Measurements from ENCODE around the gene EIF2S2. TPM values are rescaled to one million over a fixed set of nuclear protein-coding genes. Genes with fewer than 3 reads are reported as not detected.

The EIF2S2 gene
- total RNA-seq, 4 donors from 2014 or later, result 32.8 to 43.1 (median 41.0) TPM

DNA sequence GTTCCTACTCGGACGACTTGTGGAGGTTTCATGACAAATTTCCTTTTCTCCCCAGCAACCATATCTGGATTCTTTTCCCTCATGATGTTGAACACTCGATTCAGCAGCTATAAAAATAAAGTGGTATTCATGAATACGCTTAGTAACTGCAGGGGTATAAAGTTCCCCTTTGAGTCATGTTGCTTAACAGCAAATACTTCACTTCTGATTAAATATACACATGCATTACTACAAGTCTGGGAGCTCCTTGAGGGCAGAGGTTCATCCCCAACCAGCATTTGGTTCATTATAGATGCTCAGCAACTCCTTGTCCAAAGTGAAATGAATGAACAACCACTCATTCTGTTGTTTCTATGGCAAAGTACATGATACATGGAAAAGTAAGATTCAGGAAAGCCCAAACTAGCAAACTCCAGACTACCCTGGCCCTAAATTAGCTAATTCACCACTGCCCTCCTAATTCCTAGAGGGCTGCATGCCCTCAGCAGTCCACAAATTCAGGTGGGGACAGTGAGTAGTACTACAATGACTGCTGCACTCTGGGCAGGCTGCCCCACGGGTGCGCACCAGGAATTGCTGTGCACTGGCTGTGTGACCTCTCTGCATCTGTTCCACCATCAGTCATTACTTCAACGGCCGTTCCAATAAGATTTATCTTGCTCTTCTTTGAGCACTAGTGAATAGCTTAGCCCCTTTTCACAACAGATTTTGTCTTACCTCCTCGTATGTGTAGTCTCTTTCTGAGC, 15.2 kb downstream of the EIF2S2 start:
- H3K4me1 ChIP-seq, result no peaks in the 10 kb centered on the region
- no peaks in the 10 kb centered on the region for H3K9me3 ChIP-seq
- no peaks in the 10 kb centered on the region for H3K27me3 ChIP-seq
- no peak for DNase-seq (ENCODE audit: low spot score in 2 of 2)
- 80 to 81% methylated on average over 9 of the region's 9 CpGs for WGBS, 2 donors
- no peak overlapping the region for H3K4me3 ChIP-seq
- no peak overlapping the region for H3K27ac ChIP-seq
- peaks cover 0 to 99% (median 11%) of the 10 kb centered on the region in 3 donors for H3K36me3 ChIP-seq
- TF ChIP-seq POLR2A (IDR thresholded peaks at IDR 0.05), result no peak
- TF ChIP-seq, protein P1, sequence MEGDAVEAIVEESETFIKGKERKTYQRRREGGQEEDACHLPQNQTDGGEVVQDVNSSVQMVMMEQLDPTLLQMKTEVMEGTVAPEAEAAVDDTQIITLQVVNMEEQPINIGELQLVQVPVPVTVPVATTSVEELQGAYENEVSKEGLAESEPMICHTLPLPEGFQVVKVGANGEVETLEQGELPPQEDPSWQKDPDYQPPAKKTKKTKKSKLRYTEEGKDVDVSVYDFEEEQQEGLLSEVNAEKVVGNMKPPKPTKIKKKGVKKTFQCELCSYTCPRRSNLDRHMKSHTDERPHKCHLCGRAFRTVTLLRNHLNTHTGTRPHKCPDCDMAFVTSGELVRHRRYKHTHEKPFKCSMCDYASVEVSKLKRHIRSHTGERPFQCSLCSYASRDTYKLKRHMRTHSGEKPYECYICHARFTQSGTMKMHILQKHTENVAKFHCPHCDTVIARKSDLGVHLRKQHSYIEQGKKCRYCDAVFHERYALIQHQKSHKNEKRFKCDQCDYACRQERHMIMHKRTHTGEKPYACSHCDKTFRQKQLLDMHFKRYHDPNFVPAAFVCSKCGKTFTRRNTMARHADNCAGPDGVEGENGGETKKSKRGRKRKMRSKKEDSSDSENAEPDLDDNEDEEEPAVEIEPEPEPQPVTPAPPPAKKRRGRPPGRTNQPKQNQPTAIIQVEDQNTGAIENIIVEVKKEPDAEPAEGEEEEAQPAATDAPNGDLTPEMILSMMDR (IDR thresholded peaks at IDR 0.05), result no peak
- no peak for TF ChIP-seq EP300 (IDR thresholded peaks at IDR 0.05)

DNA sequence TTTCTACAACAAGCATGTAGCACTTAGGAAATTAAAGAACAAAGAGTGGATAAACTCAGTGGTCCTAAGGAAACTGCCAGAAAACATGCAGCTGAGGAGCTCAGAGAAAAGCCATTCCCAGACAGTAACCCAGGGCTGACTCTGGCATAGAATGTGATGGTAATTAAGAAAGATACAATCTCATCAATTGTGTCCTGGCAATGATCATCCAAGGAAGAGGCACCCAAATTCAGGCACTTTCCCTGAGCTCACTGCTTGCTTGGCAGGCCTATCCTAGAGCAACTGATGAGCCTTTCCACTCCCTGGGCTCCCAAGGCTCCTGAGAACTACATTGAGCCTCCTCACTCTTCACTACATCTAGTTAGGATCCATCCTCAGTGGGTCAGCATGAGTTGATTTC, 16.2 kb downstream of the EIF2S2 start:
- TF ChIP-seq EP300 (IDR thresholded peaks at IDR 0.05), result no peak
- TF ChIP-seq, protein P1 (IDR thresholded peaks at IDR 0.05), result no peak
- no peak for TF ChIP-seq POLR2A (IDR thresholded peaks at IDR 0.05)
- no peaks in the 10 kb centered on the region for H3K27me3 ChIP-seq
- no peak overlapping the region for H3K27ac ChIP-seq
- H3K4me1 ChIP-seq, result no peaks in the 10 kb centered on the region
- DNase-seq (ENCODE audit: low spot score in 2 of 2), result no peak
- no peak overlapping the region for H3K4me3 ChIP-seq
- peaks cover 0 to 99% (median 13%) of the 10 kb centered on the region in 3 donors for H3K36me3 ChIP-seq
- H3K9me3 ChIP-seq, result no peaks in the 10 kb centered on the region

DNA sequence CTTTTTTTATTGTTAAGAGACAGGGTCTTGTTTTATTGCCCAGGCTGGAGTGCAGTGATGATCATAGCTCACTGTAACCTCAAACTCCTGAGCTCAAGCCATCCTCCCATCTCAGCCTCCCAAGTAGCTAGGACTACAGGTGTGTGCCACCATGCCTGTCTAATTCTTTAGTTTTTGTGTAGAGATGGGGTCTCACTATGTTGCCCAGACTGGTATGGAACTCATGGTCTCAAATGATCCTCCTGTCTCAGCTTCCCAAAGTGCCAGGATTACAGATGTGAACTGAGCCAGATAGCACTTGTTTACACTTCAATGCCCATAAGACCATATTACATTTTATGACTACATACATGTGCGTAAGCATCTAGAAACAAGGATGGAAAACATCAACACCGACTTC, 18.1 kb downstream of the EIF2S2 start:
- no peaks in the 10 kb centered on the region for H3K9me3 ChIP-seq
- 82 to 96% methylated on average over 2 of the region's 2 CpGs for WGBS, 2 donors
- peaks cover 0 to 99% (median 13%) of the 10 kb centered on the region in 3 donors for H3K36me3 ChIP-seq
- no peaks in the 10 kb centered on the region for H3K4me1 ChIP-seq
- no peak for DNase-seq (ENCODE audit: low spot score in 2 of 2)
- H3K27ac ChIP-seq, result no peak overlapping the region
- H3K27me3 ChIP-seq, result no peaks in the 10 kb centered on the region
- TF ChIP-seq POLR2A (IDR thresholded peaks at IDR 0.05) (no peak), EP300 (IDR thresholded peaks at IDR 0.05) (no peak)
- TF ChIP-seq, protein P1 (IDR thresholded peaks at IDR 0.05), result no peak
- H3K4me3 ChIP-seq, result no peak overlapping the region

DNA sequence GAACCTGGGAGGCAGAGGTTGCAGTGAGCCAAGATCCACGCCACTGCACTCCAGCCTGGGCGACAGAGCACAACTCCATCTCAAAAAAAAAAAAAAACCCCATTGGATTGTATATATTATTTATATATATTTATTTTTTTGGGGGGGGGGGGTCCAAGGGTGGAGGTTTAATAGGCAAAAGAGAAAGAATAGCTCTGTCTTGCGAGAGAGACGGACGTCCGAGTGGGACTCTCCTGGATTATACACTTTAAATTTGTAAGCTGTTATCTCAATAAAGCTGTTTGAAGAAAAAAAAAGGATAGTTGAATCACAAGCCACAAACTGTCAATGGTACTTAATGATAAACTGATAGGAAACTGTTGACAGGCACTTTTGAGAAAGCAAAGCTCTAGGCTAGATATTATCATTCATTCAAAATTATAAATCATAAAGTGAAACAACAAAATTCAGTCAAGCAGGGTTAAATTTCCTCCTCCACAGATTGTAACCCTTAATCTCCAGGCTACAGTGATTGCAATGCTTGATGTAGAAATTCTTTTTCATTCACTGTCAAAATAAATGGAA, 20.3 kb downstream of the EIF2S2 start:
- 90 to 96% methylated on average over 6 of the region's 6 CpGs for whole genome bisulfite sequencing, 2 donors
- H3K27ac ChIP-seq, result no peak overlapping the region
- H3K27me3 ChIP-seq, result no peaks in the 10 kb centered on the region
- no peak overlapping the region for H3K4me3 ChIP-seq
- no peak for TF ChIP-seq POLR2A (IDR thresholded peaks at IDR 0.05)
- peaks cover 0 to 100% (median 15%) of the 10 kb centered on the region in 3 donors for H3K36me3 ChIP-seq
- no peaks in the 10 kb centered on the region for H3K4me1 ChIP-seq
- no peak for DNase-seq (ENCODE audit: low spot score in 2 of 2)
- H3K9me3 ChIP-seq, result no peaks in the 10 kb centered on the region

DNA sequence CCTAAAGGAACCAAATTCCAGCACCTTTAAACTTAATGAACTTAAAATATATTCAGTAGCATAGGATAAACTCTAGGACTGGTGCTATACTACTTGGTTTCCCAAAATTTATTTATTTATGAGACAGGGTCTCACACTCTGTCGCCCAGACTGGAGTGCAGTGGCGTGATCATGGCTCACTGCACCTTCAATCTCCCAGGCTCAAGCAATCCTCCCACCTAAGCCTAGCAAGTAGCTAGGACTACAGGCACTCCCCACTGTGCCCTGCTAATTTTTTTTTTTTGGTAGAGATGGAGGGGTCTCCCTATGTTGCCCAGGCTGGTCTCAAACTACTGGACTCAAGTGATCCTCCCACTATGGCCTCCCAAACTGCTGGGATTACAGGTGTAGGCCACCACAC, 21.4 kb downstream of the EIF2S2 start:
- TF ChIP-seq EP300 (IDR thresholded peaks at IDR 0.05) (no peak), POLR2A (IDR thresholded peaks at IDR 0.05) (no peak)
- TF ChIP-seq, protein P1 (IDR thresholded peaks at IDR 0.05), result no peak
- H3K4me1 ChIP-seq, result no peaks in the 10 kb centered on the region
- DNase-seq (ENCODE audit: low spot score in 2 of 2), result no peak
- 96 to 98% methylated on average over 2 of the region's 2 CpGs for WGBS, 2 donors
- H3K4me3 ChIP-seq, result no peak overlapping the region
- no peaks in the 10 kb centered on the region for H3K9me3 ChIP-seq
- no peaks in the 10 kb centered on the region for H3K27me3 ChIP-seq
- peaks cover 0 to 100% (median 15%) of the 10 kb centered on the region in 3 donors for H3K36me3 ChIP-seq
- H3K27ac ChIP-seq, result no peak overlapping the region

Data from tibial nerve (tissue), 4 donors.